ENCODE data around the gene ATRAID.
A peak's percentile ranks its signal among the peaks of the same experiment; 100 is the strongest.
"Not testable (repeated sequence)": the region's sequence is repeated elsewhere in the genome, so short reads cannot be mapped to it uniquely, and the experiment has no call there.

The ATRAID gene

DNA sequence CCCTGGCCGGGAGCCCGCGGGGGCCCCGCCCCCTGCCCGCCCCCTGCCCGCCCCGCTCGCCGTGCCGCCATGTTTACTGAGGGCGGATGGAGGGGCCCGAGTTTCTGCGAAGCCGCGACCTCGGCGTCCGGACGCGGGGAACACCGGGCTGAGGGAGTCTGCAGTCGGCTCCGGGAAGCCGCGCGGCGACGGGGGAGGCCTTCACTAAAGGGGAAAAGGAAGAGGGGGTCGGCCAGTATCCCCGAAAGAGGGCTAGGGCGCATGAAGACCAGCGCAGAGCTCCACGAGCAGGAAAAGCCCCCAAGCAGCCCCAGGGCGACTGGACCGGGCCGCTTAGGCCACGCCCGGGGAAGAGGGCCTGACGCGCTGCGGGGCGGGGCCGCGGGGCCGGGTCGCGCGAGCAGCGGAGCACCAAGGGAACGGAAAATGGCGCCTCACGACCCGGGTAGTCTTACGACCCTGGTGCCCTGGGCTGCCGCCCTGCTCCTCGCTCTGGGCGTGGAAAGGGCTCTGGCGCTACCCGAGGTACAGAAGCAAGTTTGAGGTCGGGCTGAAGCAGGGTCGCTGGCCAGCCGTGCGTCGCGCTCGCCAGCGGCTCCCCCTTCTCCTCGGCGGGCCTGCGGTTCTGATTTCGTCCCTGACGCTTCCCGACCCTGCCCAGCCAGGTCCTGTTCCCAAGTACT lies at the start of gene ATRAID, which contains the start of gene SLC5A6:
Gene ATRAID (plus strand): TSS at position 99 of the 683 bp plus-strand sequence. CDS start 328 bp downstream, at position 427.
Gene SLC5A6 (minus strand): TSS at position 326 of the 683 bp plus-strand sequence. CDS start 4,618 bp downstream, outside the sequence.
- Mint-ChIP-seq H3K4me1 (peaks cover 36% of the 10 kb centered on the region), H3K9me3 (no peaks in the 10 kb centered on the region), H3K36me3 (ENCODE audit: insufficient read depth) (peaks cover 22% of the 10 kb centered on the region), H3K4me3 (peak within 1 kb of the TSS; percentile 99), H3K27me3 (no peaks in the 10 kb centered on the region), H3K27ac (ENCODE audit: low read depth) (peak within 1 kb of the TSS; percentile 100)
- ATAC-seq (replicated peaks; ENCODE audit: extremely low read depth, poor library complexity, severe bottlenecking) (peak; percentile 90), DNase-seq (ENCODE audit: low spot score in 2 of 2) (peak; percentile 80 to 86)

- Mint-ChIP-seq H3K9me3 (no peaks in the 10 kb centered on the region), H3K4me3 (no peak overlapping the region), H3K27me3 (peaks cover 8% of the 10 kb centered on the region), H3K36me3 (ENCODE audit: insufficient read depth) (peaks cover 1% of the 10 kb centered on the region), H3K4me1 (no peaks in the 10 kb centered on the region), H3K27ac (ENCODE audit: low read depth) (no peak overlapping the region)
- DNase-seq (ENCODE audit: low spot score in 2 of 2) (no peak), ATAC-seq (replicated peaks; ENCODE audit: extremely low read depth, poor library complexity, severe bottlenecking) (no peak)
These were observed 49.4 kb upstream of the ATRAID start for GRCh38 chr2:27162151-27163121.

GRCh38 chr2:27164960-27165763 lies 46.7 kb upstream of the ATRAID start:
- no peak for DNase-seq (ENCODE audit: low spot score in 2 of 2)
- Mint-ChIP-seq H3K36me3 (ENCODE audit: insufficient read depth) (peaks cover 1% of the 10 kb centered on the region), H3K27ac (ENCODE audit: low read depth) (no peak overlapping the region), H3K4me3 (no peak overlapping the region), H3K9me3 (no peaks in the 10 kb centered on the region), H3K27me3 (no peaks in the 10 kb centered on the region), H3K4me1 (no peaks in the 10 kb centered on the region)
- no peak for ATAC-seq (replicated peaks; ENCODE audit: extremely low read depth, poor library complexity, severe bottlenecking)

- Mint-ChIP-seq H3K36me3 (ENCODE audit: insufficient read depth) (peaks cover 2% of the 10 kb centered on the region), H3K4me3 (no peak overlapping the region), H3K27ac (ENCODE audit: low read depth) (no peak overlapping the region), H3K9me3 (no peaks in the 10 kb centered on the region), H3K4me1 (no peaks in the 10 kb centered on the region), H3K27me3 (no peaks in the 10 kb centered on the region)
- ATAC-seq (replicated peaks; ENCODE audit: extremely low read depth, poor library complexity, severe bottlenecking), result no peak
- DNase-seq (ENCODE audit: low spot score in 2 of 2), result no peak
These were observed 41.1 kb upstream of the ATRAID start for GRCh38 chr2:27170581-27171337.

GRCh38 chr2:27171351-27171848 lies 40.4 kb upstream of the ATRAID start:
- no peak for ATAC-seq (replicated peaks; ENCODE audit: extremely low read depth, poor library complexity, severe bottlenecking)
- Mint-ChIP-seq H3K4me1 (no peaks in the 10 kb centered on the region), H3K27me3 (no peaks in the 10 kb centered on the region), H3K4me3 (no peak overlapping the region), H3K36me3 (ENCODE audit: insufficient read depth) (peaks cover 2% of the 10 kb centered on the region), H3K27ac (ENCODE audit: low read depth) (no peak overlapping the region), H3K9me3 (no peaks in the 10 kb centered on the region)
- DNase-seq (ENCODE audit: low spot score in 2 of 2), result no peak

DNA sequence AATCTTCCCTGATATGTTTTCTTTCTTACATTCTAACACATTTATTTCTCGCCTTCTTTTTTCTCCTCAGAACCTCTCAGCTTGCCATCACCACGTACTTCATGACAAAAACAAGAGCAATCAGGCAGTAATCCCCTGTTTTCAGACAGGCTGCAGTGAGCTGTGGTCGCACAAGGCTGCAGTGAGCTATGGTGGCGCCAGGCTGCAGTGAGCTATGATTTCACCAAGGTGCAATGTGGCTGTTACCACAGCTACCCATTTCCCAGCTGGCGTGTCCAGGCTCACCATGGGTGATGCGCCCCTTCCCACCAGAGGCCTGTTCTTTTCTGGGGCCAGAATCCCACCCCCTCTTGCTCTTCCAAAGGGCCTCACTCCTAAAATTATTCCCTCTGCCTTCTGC lies 37.2 kb upstream of the ATRAID start:
- ATAC-seq (replicated peaks; ENCODE audit: extremely low read depth, poor library complexity, severe bottlenecking), result no peak

DNA sequence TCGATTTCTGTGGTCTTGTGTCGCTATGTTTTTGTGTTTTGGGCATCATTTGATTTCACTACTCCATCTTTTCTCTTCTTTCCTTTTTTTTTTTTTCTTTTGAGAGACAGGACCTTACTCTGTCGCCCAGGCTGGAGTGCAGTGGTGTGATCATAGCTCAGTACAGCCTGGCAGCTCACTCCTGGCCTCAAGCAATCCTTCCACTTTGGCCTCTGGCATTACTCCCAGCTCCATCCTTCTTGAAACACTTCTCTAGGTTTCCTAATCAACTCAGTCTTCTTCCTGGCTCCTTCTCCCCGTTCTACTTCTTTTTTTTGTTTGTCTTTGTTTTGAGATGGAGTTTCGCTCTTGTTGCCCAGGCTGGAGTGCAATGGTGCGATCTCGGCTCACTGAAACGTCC lies 36.5 kb upstream of the ATRAID start:
- peaks cover 19% of the 10 kb centered on the region for H3K27me3 Mint-ChIP-seq
- DNase-seq (ENCODE audit: low spot score in 2 of 2) (no peak), ATAC-seq (replicated peaks; ENCODE audit: extremely low read depth, poor library complexity, severe bottlenecking) (no peak)
- H3K4me3 Mint-ChIP-seq, result no peak overlapping the region
- H3K4me1 Mint-ChIP-seq, result no peaks in the 10 kb centered on the region
- H3K9me3 Mint-ChIP-seq, result no peaks in the 10 kb centered on the region
- H3K36me3 Mint-ChIP-seq (ENCODE audit: insufficient read depth), result peaks cover 2% of the 10 kb centered on the region
- no peak overlapping the region for H3K27ac Mint-ChIP-seq (ENCODE audit: low read depth)

More for the DNA sequence above, 37.2 kb upstream of the ATRAID start:
- DNase-seq (ENCODE audit: low spot score in 2 of 2), result no peak
- Mint-ChIP-seq H3K36me3 (ENCODE audit: insufficient read depth) (peaks cover 2% of the 10 kb centered on the region), H3K9me3 (no peaks in the 10 kb centered on the region), H3K27ac (ENCODE audit: low read depth) (no peak overlapping the region), H3K27me3 (peaks cover 12% of the 10 kb centered on the region), H3K4me1 (no peaks in the 10 kb centered on the region), H3K4me3 (no peak overlapping the region)

DNA sequence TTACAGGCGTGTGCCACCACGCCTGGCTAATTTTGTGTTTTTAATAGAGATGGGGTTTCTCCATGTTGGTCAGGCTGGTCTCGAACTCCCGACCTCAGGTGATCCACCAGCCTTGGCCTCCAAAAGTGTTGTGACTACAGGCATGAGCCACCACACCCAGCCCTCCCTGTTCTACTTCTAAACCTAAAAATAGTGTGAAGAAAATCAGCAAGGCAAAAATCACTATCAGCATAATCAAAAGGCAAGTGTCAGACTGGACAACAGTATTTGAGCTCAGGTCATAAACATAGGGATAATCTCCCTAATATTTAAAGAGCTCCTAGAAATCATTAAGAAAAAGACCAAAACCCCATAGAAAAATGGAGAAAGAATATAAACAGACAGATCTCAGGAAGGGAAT lies 36.1 kb upstream of the ATRAID start:
- H3K4me1 Mint-ChIP-seq, result not testable (repeated sequence)

GRCh38 chr2:27177441-27178351 lies 34.1 kb upstream of the ATRAID start:
- ATAC-seq (replicated peaks; ENCODE audit: extremely low read depth, poor library complexity, severe bottlenecking), result no peak
- Mint-ChIP-seq H3K4me1 (no peaks in the 10 kb centered on the region), H3K27ac (ENCODE audit: low read depth) (no peak overlapping the region), H3K27me3 (peaks cover 42% of the 10 kb centered on the region), H3K9me3 (no peaks in the 10 kb centered on the region), H3K4me3 (no peak overlapping the region), H3K36me3 (ENCODE audit: insufficient read depth) (no peaks in the 10 kb centered on the region)
- no peak for DNase-seq (ENCODE audit: low spot score in 2 of 2)

More for the DNA sequence above, 36.1 kb upstream of the ATRAID start:
- peaks cover 23% of the 10 kb centered on the region for H3K27me3 Mint-ChIP-seq
- H3K9me3 Mint-ChIP-seq; H3K36me3 Mint-ChIP-seq (ENCODE audit: insufficient read depth); H3K27ac Mint-ChIP-seq (ENCODE audit: low read depth); H3K4me3 Mint-ChIP-seq; ATAC-seq (replicated peaks; ENCODE audit: extremely low read depth, poor library complexity, severe bottlenecking); DNase-seq (ENCODE audit: low spot score in 2 of 2): not testable (repeated sequence)

- Mint-ChIP-seq H3K27ac (ENCODE audit: low read depth) (no peak overlapping the region), H3K27me3 (peaks cover 49% of the 10 kb centered on the region), H3K9me3 (no peaks in the 10 kb centered on the region), H3K4me1 (no peaks in the 10 kb centered on the region), H3K36me3 (ENCODE audit: insufficient read depth) (no peaks in the 10 kb centered on the region), H3K4me3 (no peak overlapping the region)
- DNase-seq (ENCODE audit: low spot score in 2 of 2), result no peak
- no peak for ATAC-seq (replicated peaks; ENCODE audit: extremely low read depth, poor library complexity, severe bottlenecking)
These were observed 33.4 kb upstream of the ATRAID start for GRCh38 chr2:27178469-27178868.
